Esophagus squamous epithelium (tissue), 4 donors: ENCODE measurements around the gene GCNT1.

Experiments
- POLR2A ChIP-seq, 4 donors: fragments of 450-650 bp; IDR thresholded peaks; one replicate each; pipeline ENCODE4 v1.6.1; 2017; ENCODE audit warnings: antibody characterized with exemption in 4 of 4, mild to moderate bottlenecking in 4 of 4, moderate library complexity in 3 of 4
- TF ChIP-seq, protein P1 (sequence below), 6 experiments: fragments of 450-650 bp in 4 of 6; fragments of 200-600 bp in 2 of 6; sonication (generic) in 2 of 6; IDR thresholded peaks; one replicate each; pipeline ENCODE4 v1.5.1; 2016 to 2019; ENCODE audit warnings: antibody characterized with exemption in 6 of 6, mild to moderate bottlenecking in 4 of 6, moderate library complexity in 4 of 6

DNA sequence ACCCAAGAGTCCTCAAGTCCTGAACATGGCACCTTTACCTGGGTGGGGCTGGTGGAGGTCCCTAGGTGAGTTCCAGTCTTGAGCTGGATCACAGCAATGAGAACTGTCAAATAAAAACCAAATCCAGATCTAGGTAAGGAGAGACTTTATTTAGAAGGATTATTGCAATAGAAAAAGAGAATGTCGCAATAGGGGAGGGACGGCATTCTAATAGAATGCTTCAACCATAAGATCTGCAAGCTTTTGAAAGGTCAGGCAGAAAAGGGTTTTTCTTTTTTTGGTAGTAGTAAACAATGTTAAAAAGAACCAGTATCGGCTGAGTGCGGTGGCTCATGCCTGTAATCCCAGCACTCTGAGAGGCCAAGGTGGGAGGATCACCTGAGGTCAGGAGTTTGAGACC is 5.2 kb upstream of the GCNT1 start:
- TF ChIP-seq, protein P1, sequence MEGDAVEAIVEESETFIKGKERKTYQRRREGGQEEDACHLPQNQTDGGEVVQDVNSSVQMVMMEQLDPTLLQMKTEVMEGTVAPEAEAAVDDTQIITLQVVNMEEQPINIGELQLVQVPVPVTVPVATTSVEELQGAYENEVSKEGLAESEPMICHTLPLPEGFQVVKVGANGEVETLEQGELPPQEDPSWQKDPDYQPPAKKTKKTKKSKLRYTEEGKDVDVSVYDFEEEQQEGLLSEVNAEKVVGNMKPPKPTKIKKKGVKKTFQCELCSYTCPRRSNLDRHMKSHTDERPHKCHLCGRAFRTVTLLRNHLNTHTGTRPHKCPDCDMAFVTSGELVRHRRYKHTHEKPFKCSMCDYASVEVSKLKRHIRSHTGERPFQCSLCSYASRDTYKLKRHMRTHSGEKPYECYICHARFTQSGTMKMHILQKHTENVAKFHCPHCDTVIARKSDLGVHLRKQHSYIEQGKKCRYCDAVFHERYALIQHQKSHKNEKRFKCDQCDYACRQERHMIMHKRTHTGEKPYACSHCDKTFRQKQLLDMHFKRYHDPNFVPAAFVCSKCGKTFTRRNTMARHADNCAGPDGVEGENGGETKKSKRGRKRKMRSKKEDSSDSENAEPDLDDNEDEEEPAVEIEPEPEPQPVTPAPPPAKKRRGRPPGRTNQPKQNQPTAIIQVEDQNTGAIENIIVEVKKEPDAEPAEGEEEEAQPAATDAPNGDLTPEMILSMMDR (IDR thresholded peaks at IDR 0.05), result no peak
- no peak for TF ChIP-seq POLR2A (IDR thresholded peaks at IDR 0.05)
